Cardiac septum (tissue), 1 donor: ENCODE results near the gene UTP4. TPM values are rescaled to one million over a fixed set of nuclear protein-coding genes. Genes with fewer than 3 reads are reported as not detected.

Source experiments
- DNase-seq: peaks from one replicate; pipeline ENCODE4 v3.0.0-alpha.2; 2020; ENCODE audit warnings: low spot score
- intact Hi-C: fragments of 100-400 bp; cut with DNase I; formaldehyde crosslinking; loops from one replicate; pipeline ENCODE4 v1.14.0; 2022
- total RNA-seq: library from RNA; stranded (reverse); fragmentation: NEBNext Ultra II Directional; extraction: Animal tissue kit (Norgen Biotek cat#: 25700); gene quantifications from one replicate; pipeline ENCODE4 v1.2.1, GENCODE V29; 2021
- donor health status: DM: no; HTN: no; CAD: no.

UTP4 gene
- total RNA-seq, 1 donor from 2014 or later: 25.6 TPM

- no peak for DNase-seq
- intact Hi-C loops: no loop called here
Observed at GRCh38 chr16:69166221-69166833, 33.9 kb downstream of the UTP4 start.

GRCh38 chr16:69166946-69167930 lies 34.8 kb downstream of the UTP4 start:
- no peak for DNase-seq
- intact Hi-C loops: no loop called here

GRCh38 chr16:69169051-69169450 lies 36.6 kb downstream of the UTP4 start:
- intact Hi-C loops: no loop called here
- DNase-seq: no peak

- intact Hi-C loops: no loop called here
- DNase-seq: no peak
Observed at GRCh38 chr16:69169607-69170352, 37.3 kb downstream of the UTP4 start.

DNA sequence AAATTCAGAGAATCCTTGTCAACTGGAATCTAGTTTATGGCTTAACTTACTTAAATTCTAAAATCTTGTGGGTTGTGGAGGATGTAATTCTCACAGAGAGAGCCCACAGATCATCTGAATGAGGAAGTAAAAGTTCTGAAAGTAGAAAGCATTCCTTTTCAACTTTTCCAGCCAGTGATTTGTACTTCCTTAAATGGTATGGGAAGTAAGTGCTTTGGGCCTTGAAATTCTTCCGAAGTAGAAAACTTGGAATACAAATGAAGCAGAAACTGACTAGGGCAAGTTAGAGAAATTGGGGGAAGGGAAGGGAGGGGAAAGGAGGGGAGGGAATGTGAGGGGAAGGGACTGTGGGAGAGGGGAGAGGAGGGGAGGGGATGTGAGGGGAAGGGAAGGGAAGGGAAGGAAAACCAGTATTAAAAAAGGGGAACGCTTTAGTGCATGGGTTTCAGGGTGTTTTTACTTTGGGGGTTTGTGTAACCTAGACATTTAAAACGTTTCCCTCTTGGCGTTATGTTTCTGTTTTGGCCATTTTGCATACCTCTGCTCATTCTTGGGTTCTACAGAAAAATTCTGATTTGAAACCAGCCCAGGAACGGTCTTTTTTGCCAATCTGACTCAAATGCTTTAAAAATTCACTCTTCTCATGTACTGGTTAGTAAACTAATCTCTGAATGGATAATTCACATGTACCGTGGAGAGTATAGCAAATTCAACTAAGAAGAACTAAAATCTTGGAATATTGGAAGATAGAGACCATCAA lies 39.1 kb downstream of the UTP4 start:
- no peak for DNase-seq
- intact Hi-C loops: no loop called here

DNA sequence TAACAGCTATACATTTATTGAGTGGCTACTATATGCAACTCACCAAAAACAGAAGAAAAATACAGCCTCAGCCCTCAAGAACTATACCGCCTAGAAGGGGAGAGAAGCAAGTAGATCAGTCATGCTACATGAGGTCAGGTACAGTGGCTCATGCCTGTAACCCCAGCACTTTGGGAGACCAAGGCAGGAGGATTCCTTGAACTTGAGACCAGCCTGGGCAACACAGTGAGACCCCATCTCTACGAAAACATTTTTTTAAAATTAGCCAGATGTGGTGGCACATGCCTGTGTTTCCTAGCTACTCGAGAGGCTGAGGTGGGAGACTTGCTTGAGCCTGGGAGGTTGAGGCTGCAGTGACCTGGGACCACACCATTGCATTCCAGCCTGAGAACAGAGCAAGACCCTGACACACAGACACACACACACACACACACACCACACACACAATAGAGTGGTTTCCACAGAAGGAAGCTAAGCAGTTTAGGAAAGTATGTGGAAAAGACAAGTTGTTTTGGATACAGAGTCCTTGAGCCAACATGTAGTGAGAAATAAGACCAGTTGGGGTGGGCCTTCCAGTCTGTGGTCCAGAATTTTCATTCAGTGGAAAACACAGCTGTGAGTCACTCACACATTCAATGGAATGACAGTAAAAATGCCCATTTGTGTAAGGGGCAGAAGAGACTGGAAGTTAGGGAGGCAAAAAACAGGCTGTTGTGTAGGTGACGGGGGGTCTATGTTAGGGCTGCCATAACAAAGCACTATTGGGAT lies 43.8 kb downstream of the UTP4 start:
- intact Hi-C loops: no loop called here
- DNase-seq: no peak

DNA sequence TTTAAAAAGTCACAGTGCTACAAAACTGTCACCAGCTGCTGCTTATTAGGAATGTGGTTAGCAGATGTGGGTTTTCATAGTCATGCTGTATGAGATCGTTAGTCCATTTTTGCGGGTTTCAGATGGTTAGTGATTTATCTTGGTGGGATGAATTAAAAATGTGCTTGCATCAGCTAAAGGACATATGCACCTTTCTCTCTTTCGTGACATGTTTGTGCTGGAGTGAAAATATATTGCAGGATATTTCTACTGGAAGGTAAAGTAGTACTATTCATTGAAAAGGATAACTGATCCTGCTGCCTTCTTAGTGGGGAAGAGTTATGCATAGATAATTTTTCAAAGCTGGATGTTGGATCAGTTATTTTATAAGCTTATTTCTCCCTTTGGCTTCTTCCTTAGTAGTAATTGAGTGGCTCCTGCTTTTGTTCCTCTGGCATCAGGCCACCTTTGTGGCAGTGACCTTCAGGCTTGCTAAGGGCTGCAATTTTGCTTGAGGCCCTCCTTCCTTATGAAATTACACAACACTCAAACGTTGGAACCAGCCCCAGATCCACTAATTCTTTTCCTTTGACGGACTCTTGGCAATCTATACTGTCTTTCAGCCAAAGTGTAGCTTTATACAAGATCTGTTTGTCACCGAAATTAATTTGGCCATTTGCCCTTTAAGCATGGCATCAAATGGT lies 47.0 kb downstream of the UTP4 start:
- DNase-seq: peak; percentile 77
- intact Hi-C loops: no loop called here

DNA sequence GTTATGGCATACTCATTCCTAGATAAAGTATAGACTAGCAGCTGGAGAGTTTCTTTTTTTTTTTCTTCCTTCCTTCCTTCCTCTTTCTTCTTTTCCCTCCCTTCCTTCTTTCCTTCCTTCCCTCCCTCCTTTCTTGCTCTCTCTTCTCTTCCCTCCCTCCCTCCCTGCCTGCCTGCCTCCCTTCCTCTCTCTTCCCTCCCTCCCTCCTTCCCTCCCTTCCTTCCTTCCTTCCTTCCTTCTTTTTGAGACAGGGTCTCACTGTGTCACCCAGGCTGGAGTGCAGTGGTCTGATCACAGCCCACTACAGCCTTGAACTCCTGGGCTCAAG lies 47.5 kb downstream of the UTP4 start:
- DNase-seq: no peak
- intact Hi-C loops: no loop called here

DNA sequence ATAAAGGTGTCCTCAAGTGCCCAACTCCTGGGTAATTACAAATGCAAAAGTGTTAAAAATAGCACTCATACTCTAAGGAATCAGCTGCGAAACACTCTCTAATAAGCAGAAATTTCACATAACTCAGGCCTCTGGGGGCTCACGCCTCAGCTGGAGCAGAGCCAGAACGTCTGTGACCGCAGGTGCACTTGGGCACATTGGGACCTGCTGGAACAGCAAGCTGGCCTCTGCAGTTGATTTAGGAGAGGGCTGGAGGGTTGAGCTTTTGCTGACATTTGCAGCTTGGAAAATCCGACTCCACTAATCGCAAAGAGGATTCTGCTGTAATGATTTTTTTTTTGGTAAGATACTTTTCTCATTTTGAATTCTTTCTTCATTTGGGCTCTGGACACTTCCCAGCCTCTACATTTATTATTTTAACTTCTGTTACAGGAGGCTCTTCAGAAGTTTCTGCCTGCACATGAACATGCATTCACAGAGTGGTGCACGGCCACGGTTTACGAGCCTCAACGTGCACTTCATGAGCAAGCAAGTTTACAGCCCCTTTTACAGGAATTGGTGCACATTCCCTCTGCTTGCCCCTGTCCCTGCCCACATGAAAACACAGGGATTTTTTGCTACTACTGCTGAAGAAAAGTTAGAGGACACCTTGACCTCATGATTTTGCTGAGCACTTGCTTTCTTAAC lies 50.4 kb downstream of the UTP4 start:
- DNase-seq: no peak
- intact Hi-C loops: no loop called here

- intact Hi-C loops: no loop called here
- peak; percentile 97 for DNase-seq
Observed at GRCh38 chr16:69186642-69187445, 54.4 kb downstream of the UTP4 start, which contains the start of gene SNTB2. TSS of gene SNTB2 (plus strand) at chr16:69187164. CDS start at chr16:69187167, 3 bp downstream.

DNA sequence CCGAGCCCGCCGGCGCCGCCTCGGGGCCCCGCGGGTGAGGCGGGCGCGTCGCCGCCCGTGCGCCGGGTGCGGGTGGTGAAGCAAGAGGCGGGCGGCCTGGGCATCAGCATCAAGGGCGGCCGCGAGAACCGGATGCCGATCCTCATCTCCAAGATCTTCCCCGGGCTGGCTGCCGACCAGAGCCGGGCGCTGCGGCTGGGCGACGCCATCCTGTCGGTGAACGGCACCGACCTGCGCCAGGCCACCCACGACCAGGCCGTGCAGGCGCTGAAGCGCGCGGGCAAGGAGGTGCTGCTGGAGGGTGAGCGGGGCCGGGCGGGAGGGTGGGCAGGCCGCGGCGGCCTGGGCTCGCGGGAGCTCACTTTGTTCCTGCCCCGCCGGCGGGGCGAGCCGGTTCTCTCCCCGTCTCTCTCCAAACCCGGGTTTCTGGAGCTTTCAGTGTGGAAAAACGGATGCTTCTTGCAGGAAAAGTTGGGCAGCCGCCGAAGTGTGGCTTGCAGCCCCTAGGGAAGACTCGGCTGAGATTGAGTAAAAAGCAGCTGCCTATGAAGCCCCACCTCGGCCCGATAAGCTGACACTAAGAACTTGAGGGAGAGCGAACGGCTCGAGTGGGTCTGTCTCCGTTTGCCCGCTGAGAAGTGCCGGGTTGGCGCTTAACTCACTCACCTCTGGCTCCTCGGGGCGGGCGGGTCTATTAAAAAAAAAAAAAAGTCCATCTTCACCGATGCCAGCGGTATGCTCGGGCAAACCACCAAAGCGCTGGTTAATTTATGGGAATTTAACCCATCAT lies 55.2 kb downstream of the UTP4 start:
- intact Hi-C loops: no loop called here

DNA sequence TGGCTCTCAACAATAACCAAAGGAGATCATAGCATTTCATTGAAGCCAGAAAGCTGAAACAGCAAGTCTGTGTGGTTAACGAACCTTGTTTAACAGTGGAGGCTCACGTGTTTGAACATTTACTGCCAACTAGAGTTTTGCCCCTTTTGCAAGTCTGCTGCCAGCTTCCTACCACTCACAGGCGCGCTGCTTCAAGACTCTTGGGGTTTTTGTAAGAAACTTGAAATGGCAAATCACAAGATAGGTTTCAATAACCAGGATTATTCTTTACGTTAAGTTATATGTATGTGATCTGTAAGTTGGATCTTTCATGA lies 55.7 kb downstream of the UTP4 start:
- intact Hi-C loops: no loop called here
- no peak for DNase-seq

More for the DNA sequence above, 55.2 kb downstream of the UTP4 start:
- DNase-seq: peak; percentile 77

GRCh38 chr16:69188716-69189115 lies 56.3 kb downstream of the UTP4 start:
- DNase-seq: no peak
- intact Hi-C loops: no loop called here

- intact Hi-C loops: no loop called here
- no peak for DNase-seq
Observed at GRCh38 chr16:69190046-69190588, 57.7 kb downstream of the UTP4 start.

GRCh38 chr16:69190598-69190997 lies 58.1 kb downstream of the UTP4 start:
- no peak for DNase-seq
- intact Hi-C loops: no loop called here

- intact Hi-C loops: no loop called here
- DNase-seq: no peak
Observed at GRCh38 chr16:69191136-69191535, 58.7 kb downstream of the UTP4 start.
